PC-9 (cell line): ENCODE measurements around the gene SLC38A3. TPM values are rescaled to one million over a fixed set of nuclear protein-coding genes. Genes with fewer than 3 reads are reported as not detected.

Experiments
- BruUV-seq: library from RNA; stranded (reverse); fragments of 400-500 nt; replicated peaks from 2 replicates; lab custom pipeline; 2021; lab: Mats Ljungman, UMichigan
- CTCF ChIA-PET: fragments of 300-600 bp; sonication (Branson Sonifier 250); formaldehyde crosslinking; loops from one replicate; lab custom pipeline; 2022; ENCODE audit warnings: antibody characterized with exemption; lab: Charles Lee
- POLR2A ChIA-PET: fragments of 300-600 bp; sonication (Branson Sonifier 250); formaldehyde crosslinking; loops from one replicate; lab custom pipeline; 2022; ENCODE audit warnings: antibody characterized with exemption; ENCODE audit not compliant: unreplicated experiment; lab: Charles Lee
- DNase-seq, 2 experiments: peaks; one replicate each; pipeline versions ENCODE4 v3.0.0 to v3.0.0-alpha.2; 2015 to 2022; ENCODE audit warnings: mixed read lengths in 1 of 2
- H2AFZ ChIP-seq: fragments of 200-600 bp; sonication (generic); 2 replicates; pipeline ENCODE4 v1.8.1; 2017; ENCODE audit warnings: antibody characterized with exemption
- H3F3A ChIP-seq: fragments of 200-600 bp; sonication (generic); 2 replicates; pipeline ENCODE4 v1.8.1; 2017; ENCODE audit warnings: antibody characterized with exemption, mild to moderate bottlenecking, low read depth; ENCODE audit not compliant: insufficient read depth
- H3K27ac ChIP-seq: fragments of 200-600 bp; sonication (generic); 2 replicates; pipeline ENCODE4 v1.6.1; 2016; ENCODE audit warnings: mixed run types
- H3K27me3 ChIP-seq: fragments of 200-600 bp; sonication (generic); 2 replicates; pipeline ENCODE4 v1.6.1; 2016; ENCODE audit warnings: low read depth, mixed run types; ENCODE audit not compliant: insufficient read depth
- H3K36me3 ChIP-seq: fragments of 200-600 bp; sonication (generic); 2 replicates; pipeline ENCODE4 v1.6.1; 2016; ENCODE audit warnings: low read depth, mixed run types
- H3K4me1 ChIP-seq: fragments of 200-600 bp; sonication (generic); replicated peaks from 2 replicates; pipeline ENCODE4 v1.6.1; 2016; ENCODE audit warnings: mixed run types; ENCODE audit not compliant: insufficient read depth
- H3K4me2 ChIP-seq: fragments of 200-600 bp; sonication (generic); 2 replicates; pipeline ENCODE4 v1.6.1; 2017; ENCODE audit warnings: mixed run types
- H3K4me3 ChIP-seq: fragments of 200-600 bp; sonication (generic); 2 replicates; pipeline ENCODE4 v1.6.1; 2016; ENCODE audit warnings: mixed run types
- H3K79me2 ChIP-seq: fragments of 200-600 bp; sonication (generic); 2 replicates; pipeline ENCODE4 v1.6.1; 2017; ENCODE audit warnings: low read depth, mixed run types
- H3K9me2 ChIP-seq: fragments of 200-600 bp; sonication (generic); 2 replicates; pipeline ENCODE4 v1.8.1; 2017; ENCODE audit warnings: mild to moderate bottlenecking; ENCODE audit not compliant: insufficient read depth
- H3K9me3 ChIP-seq: fragments of 200-600 bp; sonication (generic); 2 replicates; pipeline ENCODE4 v1.8.1; 2016; ENCODE audit warnings: low read depth; ENCODE audit not compliant: insufficient read depth
- H4K20me1 ChIP-seq: fragments of 200-600 bp; sonication (generic); 2 replicates; pipeline ENCODE4 v1.8.1; 2017; ENCODE audit not compliant: insufficient read depth
- CTCF ChIP-seq: fragments of 200-600 bp; sonication (generic); conservative IDR thresholded peaks from 2 replicates; pipeline ENCODE4 v1.6.1; 2017; ENCODE audit warnings: mixed run types, antibody characterized with exemption, mild to moderate bottlenecking, moderate library complexity
- EZH2 ChIP-seq: fragments of 200-600 bp; sonication (generic); IDR thresholded peaks from 2 replicates; pipeline ENCODE4 v1.8.0; 2017; ENCODE audit warnings: antibody characterized with exemption, low read depth
- intact Hi-C: fragments of 100-400 bp; cut with micrococcal nuclease; formaldehyde crosslinking; loops from one replicate; pipeline ENCODE4 v1.10.0; 2022; ENCODE audit not compliant: unreplicated experiment
- total RNA-seq: library from RNA; stranded (reverse); gene quantifications from 2 replicates; pipeline ENCODE4 v1.2.3, GENCODE V29; 2021

SLC38A3 gene
- total RNA-seq, 1 experiment from 2014 or later = 0.37 TPM

GRCh38 chr3:50214824-50215223 is 9.8 kb downstream of the SLC38A3 start:
- no peaks in the 10 kb centered on the region for H3F3A ChIP-seq

GRCh38 chr3:50215529-50215928 is 10.5 kb downstream of the SLC38A3 start:
- intact Hi-C loops = no loop called here

More at GRCh38 chr3:50214824-50215223, 9.8 kb downstream of the SLC38A3 start:
- TF ChIP-seq EZH2 (no peak), CTCF (no peak)
- H3K9me2 ChIP-seq = no peaks in the 10 kb centered on the region
- POLR2A ChIA-PET = no interaction called here
- no peak overlapping the region for H3K27ac ChIP-seq
- intact Hi-C loops = no loop called here
- CTCF ChIA-PET = no interaction called here
- DNase-seq = no peak
- H3K27me3 ChIP-seq = no peaks in the 10 kb centered on the region
- no peaks in the 10 kb centered on the region for H3K79me2 ChIP-seq
- H4K20me1 ChIP-seq = no peaks in the 10 kb centered on the region
- H3K36me3 ChIP-seq = no peaks in the 10 kb centered on the region
- BruUV-seq = no TSS peak
- no peaks in the 10 kb centered on the region; the same call in 1 of the 2 replicates for H3K4me1 ChIP-seq
- no peaks in the 10 kb centered on the region for H3K9me3 ChIP-seq
- no peak overlapping the region for H2AFZ ChIP-seq
- no peak overlapping the region for H3K4me3 ChIP-seq
- no peak overlapping the region for H3K4me2 ChIP-seq

DNA sequence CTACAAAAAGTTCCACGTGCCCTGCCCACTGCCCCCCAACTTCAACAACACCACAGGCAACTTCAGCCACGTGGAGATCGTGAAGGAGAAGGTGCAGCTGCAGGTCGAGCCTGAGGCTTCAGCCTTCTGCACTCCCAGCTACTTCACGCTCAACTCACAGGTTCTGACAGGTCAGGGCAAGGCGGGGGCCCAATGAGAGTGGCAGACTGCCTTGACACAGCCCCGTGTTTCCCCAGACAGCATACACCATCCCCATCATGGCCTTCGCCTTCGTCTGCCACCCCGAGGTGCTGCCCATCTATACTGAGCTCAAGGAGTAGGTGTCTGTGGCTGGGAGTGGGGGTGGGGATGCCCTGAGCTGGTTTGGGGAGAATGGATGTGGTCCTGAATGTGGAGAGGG is 12.6 kb downstream of the SLC38A3 start:
- Histone ChIP-seq H3K36me3 (no peaks in the 10 kb centered on the region), H3K27me3 (no peaks in the 10 kb centered on the region), H3K9me2 (no peaks in the 10 kb centered on the region), H3K79me2 (no peaks in the 10 kb centered on the region), H2AFZ (no peak overlapping the region), H4K20me1 (no peaks in the 10 kb centered on the region), H3K4me1 (no peaks in the 10 kb centered on the region), H3K4me3 (no peak overlapping the region), H3K4me2 (no peak overlapping the region), H3K27ac (no peak overlapping the region), H3F3A (no peaks in the 10 kb centered on the region), H3K9me3 (no peaks in the 10 kb centered on the region)
- DNase-seq = no peak
- TF ChIP-seq CTCF (no peak), EZH2 (no peak)
- ChIA-PET POLR2A (interaction anchor here (0.6 kb wide), 1 partner anchor 18 kb away, joined by 7 read pairs; no protein-coding TSS in a partner anchor), CTCF (no interaction called here)
- intact Hi-C loops = no loop called here
- no TSS peak for BruUV-seq

More at GRCh38 chr3:50215529-50215928, 10.5 kb downstream of the SLC38A3 start:
- no peaks in the 10 kb centered on the region for H3K36me3 ChIP-seq
- no peak for TF ChIP-seq CTCF
- TF ChIP-seq EZH2 = no peak
- no peaks in the 10 kb centered on the region for H3K27me3 ChIP-seq
- no peaks in the 10 kb centered on the region for H3K9me3 ChIP-seq
- CTCF ChIA-PET = no interaction called here
- no TSS peak for BruUV-seq
- DNase-seq = no peak
- H2AFZ ChIP-seq = no peak overlapping the region
- H3K4me2 ChIP-seq = no peak overlapping the region
- H3K4me1 ChIP-seq = no peaks in the 10 kb centered on the region; the same call in 1 of the 2 replicates
- no peaks in the 10 kb centered on the region for H3K79me2 ChIP-seq
- no peaks in the 10 kb centered on the region for H3K9me2 ChIP-seq
- no peaks in the 10 kb centered on the region for H4K20me1 ChIP-seq
- no peak overlapping the region for H3K27ac ChIP-seq
- POLR2A ChIA-PET = no interaction called here
- no peaks in the 10 kb centered on the region for H3F3A ChIP-seq
- no peak overlapping the region for H3K4me3 ChIP-seq
